H9 (cell line): ENCODE data around the gene FN1. TPM values are rescaled to one million over a fixed set of nuclear protein-coding genes. Genes with fewer than 3 reads are reported as not detected.

ENCODE experiments used
- DNase-seq: peaks from one replicate; pipeline ENCODE4 v3.0.0-alpha.2; 2017
- H2AFZ ChIP-seq: one replicate; pipeline ENCODE4 v1.6.1; 2013; ENCODE audit warnings: mild to moderate bottlenecking, low read length, control low read depth, moderate library complexity
- H2AK5ac ChIP-seq: 2 replicates; pipeline ENCODE4 v1.6.1; 2013; ENCODE audit warnings: low read length, control low read depth, mixed read lengths; ENCODE audit not compliant: insufficient read length
- H2BK120ac ChIP-seq: one replicate; pipeline ENCODE4 v1.6.1; 2013; ENCODE audit warnings: low read depth, mild to moderate bottlenecking, low read length, control low read depth, inconsistent platforms; ENCODE audit not compliant: poor library complexity, severe bottlenecking
- H2BK12ac ChIP-seq: 2 replicates; pipeline ENCODE4 v1.6.1; 2013; ENCODE audit warnings: low read length, control low read depth, mixed read lengths, low read depth; ENCODE audit not compliant: insufficient read length
- H2BK15ac ChIP-seq: 2 replicates; pipeline ENCODE4 v1.6.1; 2013; ENCODE audit warnings: low read depth, low read length, control low read depth
- H2BK20ac ChIP-seq: one replicate; pipeline ENCODE4 v1.6.1; 2013; ENCODE audit warnings: low read depth, mild to moderate bottlenecking, low read length, control low read depth, inconsistent platforms; ENCODE audit not compliant: poor library complexity, severe bottlenecking
- H2BK5ac ChIP-seq: 2 replicates; pipeline ENCODE4 v1.6.1; 2013; ENCODE audit warnings: low read length, control low read depth, mixed read lengths; ENCODE audit not compliant: insufficient read length
- H3K14ac ChIP-seq: 2 replicates; pipeline ENCODE4 v1.6.1; 2013; ENCODE audit warnings: low read length, control low read depth; ENCODE audit not compliant: insufficient read depth
- H3K18ac ChIP-seq: 2 replicates; pipeline ENCODE4 v1.6.1; 2013; ENCODE audit warnings: low read depth, mild to moderate bottlenecking, mixed read lengths, low read length, control low read depth; ENCODE audit not compliant: insufficient read length
- H3K23ac ChIP-seq: 2 replicates; pipeline ENCODE4 v1.6.1; 2013; ENCODE audit warnings: low read length, control low read depth, mixed read lengths, low read depth; ENCODE audit not compliant: insufficient read length
- H3K23me2 ChIP-seq: 2 replicates; pipeline ENCODE4 v1.6.1; 2013; ENCODE audit warnings: low read depth, mild to moderate bottlenecking, mixed read lengths, low read length, control low read depth; ENCODE audit not compliant: insufficient read length, poor library complexity, severe bottlenecking
- H3K27ac ChIP-seq: 2 replicates; pipeline ENCODE4 v1.5.1; 2013; ENCODE audit warnings: low read length, control low read depth, mixed read lengths, low read depth; ENCODE audit not compliant: insufficient read length
- H3K27me3 ChIP-seq: 2 replicates; pipeline ENCODE4 v1.6.1; 2013; ENCODE audit warnings: low read length, control low read depth, inconsistent platforms; ENCODE audit not compliant: insufficient read depth
- H3K4ac ChIP-seq: 2 replicates; pipeline ENCODE4 v1.6.1; 2013; ENCODE audit warnings: low read depth, mild to moderate bottlenecking, control low read depth, inconsistent platforms, low read length, moderate library complexity
- H3K4me1 ChIP-seq: 2 replicates; pipeline ENCODE4 v1.6.1; 2013; ENCODE audit warnings: low read length, control low read depth, inconsistent platforms; ENCODE audit not compliant: insufficient read depth
- H3K4me2 ChIP-seq: 2 replicates; pipeline ENCODE4 v1.6.1; 2013; ENCODE audit warnings: low read length, control low read depth, mixed read lengths; ENCODE audit not compliant: insufficient read length, insufficient read depth
- H3K56ac ChIP-seq: 2 replicates; pipeline ENCODE4 v1.6.1; 2013; ENCODE audit warnings: low read depth, mild to moderate bottlenecking, mixed read lengths, low read length, control low read depth; ENCODE audit not compliant: insufficient read length
- H3K79me1 ChIP-seq: 2 replicates; pipeline ENCODE4 v1.6.1; 2013; ENCODE audit warnings: low read depth, mild to moderate bottlenecking, moderate library complexity, low read length, control low read depth, inconsistent platforms; ENCODE audit not compliant: insufficient read depth, poor library complexity, severe bottlenecking
- H3K79me2 ChIP-seq: 2 replicates; pipeline ENCODE4 v1.6.1; 2013; ENCODE audit warnings: low read length, control low read depth, inconsistent platforms; ENCODE audit not compliant: insufficient read depth
- H3K9ac ChIP-seq: 2 replicates; pipeline ENCODE4 v1.6.1; 2013; ENCODE audit warnings: low read length, control low read depth, mixed read lengths; ENCODE audit not compliant: insufficient read length; ENCODE audit errors: extremely low read depth
- H3K9me3 ChIP-seq: one replicate; pipeline ENCODE4 v1.6.1; 2013; ENCODE audit warnings: low read depth, low read length, inconsistent platforms; ENCODE audit not compliant: control insufficient read depth
- H3T11ph ChIP-seq: one replicate; pipeline ENCODE4 v1.6.1; 2013; ENCODE audit warnings: mild to moderate bottlenecking, low read length, control low read depth, inconsistent platforms
- H4K20me1 ChIP-seq: one replicate; pipeline ENCODE4 v1.6.1; 2013; ENCODE audit not compliant: control insufficient read depth, insufficient read length, insufficient read depth
- H4K5ac ChIP-seq: 2 replicates; pipeline ENCODE4 v1.6.1; 2013; ENCODE audit warnings: low read depth, mild to moderate bottlenecking, mixed read lengths, low read length, control low read depth; ENCODE audit not compliant: insufficient read length
- H4K8ac ChIP-seq: replicated peaks from 2 replicates; pipeline ENCODE4 v1.6.1; 2013; ENCODE audit warnings: low read length, control low read depth, mixed read lengths, low read depth; ENCODE audit not compliant: insufficient read length
- H4K91ac ChIP-seq: 2 replicates; pipeline ENCODE4 v1.6.1; 2013; ENCODE audit warnings: low read depth, mild to moderate bottlenecking, moderate library complexity, mixed read lengths, low read length, control low read depth; ENCODE audit not compliant: insufficient read length
- H3K27ac Mint-ChIP-seq, 3 experiments: 2 replicates in 2 of 3; 3 replicates in 1 of 3; pipeline ENCODE4 v1.8.0; 2020 to 2021; ENCODE audit warnings: mixed read lengths in 3 of 3, mild to moderate bottlenecking in 1 of 3, moderate library complexity in 1 of 3
- H3K27me3 Mint-ChIP-seq: 2 replicates; pipeline ENCODE4 v1.8.0; 2021; ENCODE audit warnings: low read depth, mild to moderate bottlenecking, moderate library complexity, mixed read lengths
- H3K36me3 Mint-ChIP-seq, 3 experiments: 2 replicates in 2 of 3; 3 replicates in 1 of 3; pipeline ENCODE4 v1.8.0; 2020 to 2021; ENCODE audit warnings: low read depth in 3 of 3, mixed read lengths in 3 of 3; ENCODE audit not compliant: insufficient read depth in 1 of 3
- H3K4me1 Mint-ChIP-seq, 2 experiments: 2 replicates each; pipeline ENCODE4 v1.8.0; 2020; ENCODE audit warnings: mixed read lengths in 2 of 2
- H3K4me3 Mint-ChIP-seq, 2 experiments: 2 replicates in 1 of 2; 3 replicates in 1 of 2; pipeline ENCODE4 v1.8.0; 2020 to 2021; ENCODE audit warnings: mild to moderate bottlenecking in 2 of 2, mixed read lengths in 2 of 2, moderate library complexity in 1 of 2
- H3K9me3 Mint-ChIP-seq, 2 experiments: 2 replicates in 1 of 2; 3 replicates in 1 of 2; pipeline ENCODE4 v1.8.0; 2020; ENCODE audit warnings: mild to moderate bottlenecking in 2 of 2, mixed read lengths in 2 of 2, moderate library complexity in 1 of 2
- WGBS: extraction: QIAGEN DNeasy Blood & Tissue Kit; methylation state at CpG from one replicate; pipeline ENCODE4 v1.1.7; 2013; ENCODE audit warnings: missing lambda C conversion rate, low lambda C conversion rate, mixed read lengths; ENCODE audit not compliant: insufficient read length; ENCODE audit errors: extremely low coverage; 5-methylcytosine and 5-hydroxymethylcytosine counted together
- total RNA-seq: library from RNA; stranded (reverse); gene quantifications from 2 replicates; pipeline ENCODE4 v1.2.1, GENCODE V29; 2021
- TF ChIP-seq, protein P1 (sequence below): fragments of 200-600 bp; sonication (generic); conservative IDR thresholded peaks from 3 replicates; pipeline ENCODE4 v1.8.0; 2021; ENCODE audit warnings: antibody characterized with exemption, mild to moderate bottlenecking

The FN1 gene
- total RNA-seq, 1 experiment from 2014 or later: 56.0 TPM

DNA sequence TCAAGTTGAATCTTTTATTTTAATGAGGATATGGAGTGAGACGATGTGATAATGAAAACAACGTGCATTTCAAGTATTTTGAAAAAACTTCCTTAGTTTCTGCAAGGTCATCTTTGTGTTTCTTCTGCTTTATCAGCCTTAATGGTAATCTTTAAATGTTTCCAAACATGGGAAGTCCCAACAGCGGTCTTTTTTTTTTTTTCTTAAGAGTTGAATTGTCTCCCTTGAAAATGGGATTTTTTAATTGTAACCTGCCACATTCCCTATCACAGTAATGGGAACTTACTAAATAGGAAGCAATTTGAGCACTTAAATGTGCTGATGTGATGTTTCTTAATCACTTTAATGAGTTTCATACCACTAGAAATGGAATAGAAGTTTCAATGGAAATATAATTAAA is 78.2 kb downstream of the FN1 start:
- no peak overlapping the region for H3K4me3 Mint-ChIP-seq
- no peak overlapping the region for H2AK5ac ChIP-seq
- no peak overlapping the region for H3T11ph ChIP-seq
- no peaks in the 10 kb centered on the region for H3K4me1 Mint-ChIP-seq
- no peak overlapping the region for H3K23ac ChIP-seq
- H3K27me3 Mint-ChIP-seq: no peaks in the 10 kb centered on the region
- no peak overlapping the region for H3K4me2 ChIP-seq
- no peaks in the 10 kb centered on the region for H4K20me1 ChIP-seq
- no peaks in the 10 kb centered on the region for H3K27me3 ChIP-seq
- H3K79me1 ChIP-seq: no peaks in the 10 kb centered on the region
- no peaks in the 10 kb centered on the region for H3K9me3 Mint-ChIP-seq
- no peak overlapping the region for H3K9ac ChIP-seq
- H3K23me2 ChIP-seq: no peaks in the 10 kb centered on the region
- H3K56ac ChIP-seq: no peak overlapping the region
- no peak overlapping the region for H4K5ac ChIP-seq
- no peak overlapping the region for H2BK12ac ChIP-seq
- no peak overlapping the region for H4K8ac ChIP-seq
- no peak overlapping the region for H2BK120ac ChIP-seq
- H3K4me1 ChIP-seq: no peaks in the 10 kb centered on the region
- H2BK5ac ChIP-seq: no peak overlapping the region
- no peak overlapping the region; a peak in 1 of 7 replicates for H3K27ac Mint-ChIP-seq
- WGBS: 100% methylated on average over 2 of the region's 3 CpGs
- no peak overlapping the region for H3K27ac ChIP-seq
- H2BK20ac ChIP-seq: no peak overlapping the region
- H3K36me3 Mint-ChIP-seq: peaks cover 1 to 28% (median 4%) of the 10 kb centered on the region in 3 experiments; a peak in 5 of 7 replicates
- H3K4ac ChIP-seq: no peak overlapping the region
- no peak overlapping the region for H3K14ac ChIP-seq
- H3K79me2 ChIP-seq: no peaks in the 10 kb centered on the region
- H4K91ac ChIP-seq: no peak overlapping the region
- H2BK15ac ChIP-seq: no peak overlapping the region
- no peak overlapping the region for H3K18ac ChIP-seq
- H2AFZ ChIP-seq: no peak overlapping the region
- TF ChIP-seq, protein P1, sequence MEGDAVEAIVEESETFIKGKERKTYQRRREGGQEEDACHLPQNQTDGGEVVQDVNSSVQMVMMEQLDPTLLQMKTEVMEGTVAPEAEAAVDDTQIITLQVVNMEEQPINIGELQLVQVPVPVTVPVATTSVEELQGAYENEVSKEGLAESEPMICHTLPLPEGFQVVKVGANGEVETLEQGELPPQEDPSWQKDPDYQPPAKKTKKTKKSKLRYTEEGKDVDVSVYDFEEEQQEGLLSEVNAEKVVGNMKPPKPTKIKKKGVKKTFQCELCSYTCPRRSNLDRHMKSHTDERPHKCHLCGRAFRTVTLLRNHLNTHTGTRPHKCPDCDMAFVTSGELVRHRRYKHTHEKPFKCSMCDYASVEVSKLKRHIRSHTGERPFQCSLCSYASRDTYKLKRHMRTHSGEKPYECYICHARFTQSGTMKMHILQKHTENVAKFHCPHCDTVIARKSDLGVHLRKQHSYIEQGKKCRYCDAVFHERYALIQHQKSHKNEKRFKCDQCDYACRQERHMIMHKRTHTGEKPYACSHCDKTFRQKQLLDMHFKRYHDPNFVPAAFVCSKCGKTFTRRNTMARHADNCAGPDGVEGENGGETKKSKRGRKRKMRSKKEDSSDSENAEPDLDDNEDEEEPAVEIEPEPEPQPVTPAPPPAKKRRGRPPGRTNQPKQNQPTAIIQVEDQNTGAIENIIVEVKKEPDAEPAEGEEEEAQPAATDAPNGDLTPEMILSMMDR: no peak
- no peak for DNase-seq
- H3K9me3 ChIP-seq: no peaks in the 10 kb centered on the region
